Measurements from ENCODE around the gene ORM2. TPM values are rescaled to one million over a fixed set of nuclear protein-coding genes. Genes with fewer than 3 reads are reported as not detected.

ORM2 gene
- polyA plus RNA-seq, 3 donors: 1.1 to 6.3 (median 3.8) TPM

- WGBS, 3 donors: 17 to 20% (median 18%) methylated on average over 12 of the region's 12 CpGs
- H3K27ac ChIP-seq (ENCODE audit: low read depth, low read length): no peak overlapping the region
Observed at GRCh38 chr9:114291064-114291474, 38.6 kb upstream of the ORM2 start.

DNA sequence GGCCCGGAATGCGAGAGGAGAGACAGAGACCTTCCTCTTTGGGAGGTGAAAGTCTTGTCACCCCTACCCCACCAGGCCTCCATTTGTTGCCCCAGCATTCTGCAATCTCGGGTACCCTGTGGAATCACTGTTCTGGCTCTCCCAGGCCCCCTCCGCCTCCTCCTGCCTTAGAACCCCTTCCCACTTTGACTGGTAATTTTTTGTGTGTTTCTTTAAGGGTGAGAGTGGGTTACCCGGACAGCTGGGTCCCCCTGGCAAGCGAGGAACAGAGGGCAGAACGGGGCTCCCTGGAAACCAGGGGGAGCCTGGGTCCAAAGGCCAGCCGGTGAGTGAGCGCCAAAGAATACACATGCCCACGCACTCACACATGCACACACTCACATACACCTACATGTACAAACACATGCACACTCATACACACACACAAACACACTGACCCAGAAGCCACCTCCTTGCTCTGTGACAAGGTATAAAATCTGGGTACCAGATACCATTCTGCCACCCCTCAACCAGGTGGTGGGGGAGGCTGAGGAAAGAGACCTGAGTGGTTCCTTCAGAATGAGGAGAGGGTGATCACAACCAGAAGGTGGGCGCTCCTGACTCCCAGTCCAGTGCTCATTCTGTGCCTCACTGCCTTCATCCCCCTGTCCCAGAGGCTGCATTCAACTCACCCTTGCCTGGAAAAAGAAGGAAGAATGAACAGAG, 37.6 kb upstream of the ORM2 start:
- no peak overlapping the region for H3K27ac ChIP-seq (ENCODE audit: low read depth, low read length)
- whole genome bisulfite sequencing, 3 donors: 86 to 91% (median 89%) methylated on average over 11 of the region's 11 CpGs

- no peak overlapping the region for H3K27ac ChIP-seq (ENCODE audit: low read depth, low read length)
Observed at GRCh38 chr9:114294664-114295063, 35.0 kb upstream of the ORM2 start.

DNA sequence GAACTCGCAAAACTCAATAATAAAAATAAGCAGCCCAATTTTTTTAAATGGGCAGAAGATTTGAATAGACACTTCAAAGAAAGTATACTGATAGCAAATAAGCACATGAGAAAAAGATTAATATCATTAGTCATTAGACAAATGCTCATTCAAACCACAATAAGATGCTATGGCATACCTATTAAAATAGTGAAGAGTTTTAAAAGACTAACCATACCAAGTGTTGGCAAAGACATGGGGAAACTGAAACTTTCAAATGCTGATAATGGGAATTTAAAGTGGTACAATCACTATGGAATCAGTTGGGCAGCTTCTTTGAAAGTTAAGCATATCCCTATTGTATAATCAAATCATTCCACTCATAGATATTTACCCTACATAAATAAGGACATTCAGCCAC, 33.3 kb upstream of the ORM2 start:
- WGBS, 3 donors: 99 to 100% (median 100%) methylated on average over 1 of the region's 1 CpG
- no peak overlapping the region for H3K27ac ChIP-seq (ENCODE audit: low read depth, low read length)

DNA sequence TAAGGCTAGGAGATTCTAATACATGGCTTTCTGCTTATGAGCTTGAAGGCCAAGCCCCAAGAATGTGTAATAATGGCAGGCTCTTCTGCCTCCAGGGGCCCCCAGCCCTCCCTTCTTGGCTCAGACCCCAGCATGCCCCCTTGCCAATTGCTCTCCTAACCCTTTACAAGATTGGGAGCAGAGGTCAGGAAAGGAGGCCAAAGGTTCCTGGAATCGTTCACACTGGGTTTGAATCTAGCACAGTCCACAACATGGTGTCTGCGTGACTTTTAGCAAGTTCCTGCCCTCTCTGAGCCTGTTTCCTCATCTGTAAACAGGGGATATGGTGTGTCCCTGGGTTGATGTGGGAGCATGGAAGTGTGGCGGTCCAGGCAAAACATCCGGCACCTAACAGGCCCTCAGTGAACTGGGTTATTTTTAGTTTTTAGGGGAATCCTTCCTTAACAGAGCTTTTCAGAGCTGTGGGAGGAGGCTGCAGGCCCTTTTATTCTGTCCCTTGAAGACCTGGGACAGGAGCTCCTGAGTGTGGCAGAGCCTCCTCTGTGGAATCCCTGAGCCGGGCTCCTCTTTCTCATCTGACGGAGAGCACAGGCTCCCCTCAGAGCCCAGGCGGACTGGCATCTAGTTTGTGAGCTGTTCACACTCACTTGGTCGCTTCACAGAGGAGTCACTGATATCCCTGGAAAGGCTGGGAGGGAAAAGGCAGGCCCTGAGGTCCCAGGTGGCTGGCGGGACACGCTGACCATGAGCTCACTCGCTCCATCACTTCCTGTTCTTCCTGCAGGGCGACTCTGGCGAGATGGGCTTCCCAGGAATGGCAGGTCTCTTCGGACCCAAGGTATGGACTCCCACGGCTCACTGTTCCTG, 30.1 kb upstream of the ORM2 start:
- no peak overlapping the region for H3K27ac ChIP-seq (ENCODE audit: low read depth, low read length)
- whole genome bisulfite sequencing, 3 donors: 79 to 87% (median 80%) methylated on average over 15 of the region's 15 CpGs

DNA sequence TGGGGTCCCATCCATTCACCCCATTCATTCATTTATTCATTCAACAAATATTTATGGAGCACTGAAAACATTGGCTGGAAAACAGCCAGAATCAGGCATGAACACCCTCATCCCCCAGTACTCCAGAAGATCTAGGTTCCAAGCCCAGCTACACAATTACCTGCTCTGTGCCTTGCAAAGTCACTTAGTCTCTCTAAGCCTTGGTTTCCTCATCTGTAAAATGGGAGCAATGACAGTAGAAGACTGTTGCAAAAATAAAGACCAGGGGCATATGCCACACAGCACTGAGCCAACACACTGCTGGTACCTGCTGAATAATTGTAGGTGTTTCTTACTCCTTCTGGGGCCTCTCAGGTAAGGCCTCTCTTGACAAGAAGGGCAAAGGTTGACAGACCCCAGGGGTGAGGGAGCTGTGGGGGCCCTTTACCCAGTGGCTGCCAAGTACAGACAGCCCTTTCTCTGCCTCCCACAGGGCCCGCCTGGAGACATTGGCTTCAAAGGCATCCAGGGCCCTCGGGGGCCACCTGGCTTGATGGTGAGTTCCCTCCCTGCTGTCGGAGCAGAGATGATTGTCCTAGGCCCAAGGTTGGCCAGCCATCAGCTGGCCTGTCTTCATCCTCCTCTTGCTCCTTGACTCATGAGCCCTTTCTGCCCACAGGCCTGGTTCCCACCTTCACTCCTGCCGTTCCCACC, 29.4 kb upstream of the ORM2 start:
- no peak overlapping the region for H3K27ac ChIP-seq (ENCODE audit: low read depth, low read length)
- WGBS, 3 donors: 94 to 100% (median 97%) methylated on average over 4 of the region's 4 CpGs

DNA sequence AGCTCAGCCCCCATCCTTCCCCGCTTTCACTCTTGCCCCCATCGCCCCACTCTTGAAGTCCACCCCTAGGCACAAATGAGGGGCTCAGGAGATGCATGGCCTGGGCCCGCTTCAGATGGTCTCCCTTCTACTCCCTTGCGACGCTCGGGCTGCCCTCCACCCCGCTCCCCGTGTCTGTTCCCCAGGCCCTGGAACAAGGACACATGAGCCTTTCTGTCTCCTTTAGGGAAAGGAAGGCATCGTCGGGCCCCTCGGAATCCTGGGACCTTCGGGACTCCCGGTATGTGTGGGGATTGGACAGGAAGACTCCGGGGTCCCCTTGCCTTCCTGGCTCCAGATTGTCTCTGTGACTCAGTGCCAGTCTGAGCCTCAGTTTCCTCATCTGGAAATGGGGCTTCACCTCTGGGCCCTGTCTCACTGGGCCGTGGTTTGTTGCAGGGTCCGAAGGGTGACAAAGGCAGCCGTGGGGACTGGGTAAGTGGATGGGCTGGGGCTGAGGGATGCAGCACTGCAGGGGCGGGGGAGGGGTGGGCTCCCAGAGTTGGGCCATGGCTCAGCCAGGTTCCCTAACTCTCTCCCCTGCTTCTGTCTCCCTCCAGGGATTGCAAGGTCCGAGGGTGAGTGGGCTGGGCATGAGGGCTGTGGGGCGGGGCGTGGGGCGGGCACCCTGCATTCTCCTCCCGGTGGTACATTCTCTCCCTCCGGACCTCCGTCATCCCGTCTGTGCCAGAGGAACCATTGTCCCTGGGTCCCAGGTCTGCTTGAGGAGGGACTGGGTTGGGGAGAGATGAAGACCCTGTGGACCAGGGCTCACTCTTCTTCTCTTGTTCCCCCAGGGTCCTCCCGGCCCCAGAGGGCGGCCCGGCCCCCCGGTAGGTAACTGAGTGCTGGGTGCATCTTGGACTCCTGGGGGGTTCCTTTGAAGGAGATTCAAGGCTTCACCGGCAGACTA, 28.5 kb upstream of the ORM2 start:
- 94 to 96% (median 94%) methylated on average over 29 to 31 of the region's 31 CpGs for WGBS, 3 donors
- H3K27ac ChIP-seq (ENCODE audit: low read depth, low read length): no peak overlapping the region

- H3K27ac ChIP-seq (ENCODE audit: low read depth, low read length): no peak overlapping the region
- WGBS, 3 donors: 82 to 87% (median 86%) methylated on average over 15 of the region's 15 CpGs
Observed at GRCh38 chr9:114301798-114302565, 27.7 kb upstream of the ORM2 start.

GRCh38 chr9:114302727-114303126, 26.9 kb upstream of the ORM2 start:
- WGBS, 3 donors: 76 to 86% (median 77%) methylated on average over 6 of the region's 6 CpGs
- no peak overlapping the region for H3K27ac ChIP-seq (ENCODE audit: low read depth, low read length)

DNA sequence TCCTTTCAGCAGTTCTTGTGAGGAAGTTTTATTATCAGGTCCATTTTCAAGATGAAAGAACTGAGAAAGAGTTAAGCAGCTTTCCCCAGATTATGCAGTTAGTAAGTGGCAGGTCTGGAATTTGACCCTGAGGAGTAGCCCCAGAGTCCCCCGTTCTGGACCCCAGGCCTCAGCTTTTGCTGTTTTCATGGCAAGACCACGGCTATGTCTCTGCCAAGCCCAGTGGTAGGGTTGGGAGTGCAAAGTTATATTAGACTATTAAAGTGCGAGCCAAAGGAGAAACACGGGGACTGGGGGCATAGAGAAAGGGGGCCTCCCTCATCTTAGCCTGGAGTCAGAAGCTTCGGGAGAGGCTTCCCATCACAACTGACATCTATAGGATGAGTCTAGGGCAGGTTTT, 26.1 kb upstream of the ORM2 start:
- WGBS, 3 donors: 82 to 90% (median 87%) methylated on average over 5 of the region's 5 CpGs

DNA sequence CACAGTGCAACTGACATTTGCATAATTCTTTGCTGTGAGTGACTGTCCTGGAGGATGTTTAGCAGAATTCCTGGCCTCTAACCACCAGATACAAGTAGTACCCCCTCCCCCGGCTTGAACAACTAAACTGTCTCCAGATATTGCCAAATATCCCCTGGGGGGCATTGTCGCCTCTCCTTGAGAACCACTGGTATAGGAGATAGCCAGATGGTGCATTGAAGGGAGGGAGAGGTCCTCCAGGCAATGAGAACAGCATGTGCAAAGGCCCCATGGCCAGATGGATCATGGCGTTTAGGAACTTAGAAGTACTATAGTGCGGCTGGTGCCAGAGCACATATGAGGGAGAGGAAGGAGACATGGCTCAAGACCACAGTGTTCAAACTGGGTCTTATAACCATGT, 25.7 kb upstream of the ORM2 start:
- H3K27ac ChIP-seq (ENCODE audit: low read depth, low read length): no peak overlapping the region
- WGBS, 3 donors: 84 to 90% (median 88%) methylated on average over 4 of the region's 4 CpGs

More for the DNA sequence above, 26.1 kb upstream of the ORM2 start:
- H3K27ac ChIP-seq (ENCODE audit: low read depth, low read length): no peak overlapping the region

GRCh38 chr9:114304416-114305188, 25.1 kb upstream of the ORM2 start:
- WGBS, 3 donors: 88 to 91% (median 90%) methylated on average over 10 of the region's 10 CpGs

DNA sequence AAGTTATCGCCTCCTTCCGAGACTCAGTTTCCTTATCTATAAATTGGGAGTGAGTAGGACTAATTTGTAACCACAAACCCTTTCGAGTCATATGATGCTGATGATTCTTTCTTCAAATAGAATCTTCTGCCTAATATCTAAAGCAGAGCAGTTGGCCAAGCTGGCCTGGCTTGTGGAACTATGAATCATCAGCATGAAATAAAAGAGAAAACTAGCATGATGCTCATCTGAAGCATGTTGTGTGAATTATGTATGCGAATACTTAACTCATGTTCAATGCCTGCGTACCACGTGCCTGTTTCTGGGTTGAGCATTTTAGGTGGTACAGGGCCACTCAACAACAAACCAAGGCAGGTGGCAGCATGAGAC, 21.8 kb upstream of the ORM2 start:
- WGBS, 3 donors: 85 to 93% (median 90%) methylated on average over 6 of the region's 6 CpGs
- H3K27ac ChIP-seq (ENCODE audit: low read depth, low read length): no peak overlapping the region

More at GRCh38 chr9:114304416-114305188, 25.1 kb upstream of the ORM2 start:
- H3K27ac ChIP-seq (ENCODE audit: low read depth, low read length): no peak overlapping the region

DNA sequence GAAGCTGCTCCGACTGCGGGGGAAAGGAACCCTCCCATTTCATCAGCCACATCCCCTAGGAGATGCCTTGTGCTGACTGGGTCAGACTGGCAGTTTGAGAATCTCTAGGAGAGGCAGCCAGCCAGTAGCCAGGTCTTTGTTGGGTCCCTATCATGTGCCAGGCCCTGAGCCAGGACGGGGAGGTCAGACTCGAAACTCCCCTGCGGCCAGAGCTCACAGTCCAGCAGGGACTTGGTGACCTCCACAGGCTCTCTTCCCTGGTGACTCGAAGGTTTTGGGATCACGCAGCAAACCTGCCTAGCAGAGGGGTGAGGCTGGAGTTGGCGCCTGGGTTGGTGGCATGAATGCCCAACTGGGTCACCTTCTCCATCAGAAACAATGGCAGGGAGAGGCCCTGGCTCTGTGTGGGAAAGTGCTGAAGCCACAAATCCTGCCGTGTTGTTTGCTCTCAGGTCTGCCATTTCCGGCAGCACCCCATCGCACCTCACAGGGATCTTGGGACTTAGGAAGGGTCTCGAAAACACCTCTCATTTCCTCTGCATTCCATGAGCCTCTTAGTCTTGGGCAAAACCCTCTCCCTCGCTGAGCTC, 21.2 kb upstream of the ORM2 start:
- no peak overlapping the region for H3K27ac ChIP-seq (ENCODE audit: low read depth, low read length)
- WGBS, 3 donors: 88 to 96% (median 94%) methylated on average over 13 of the region's 13 CpGs

DNA sequence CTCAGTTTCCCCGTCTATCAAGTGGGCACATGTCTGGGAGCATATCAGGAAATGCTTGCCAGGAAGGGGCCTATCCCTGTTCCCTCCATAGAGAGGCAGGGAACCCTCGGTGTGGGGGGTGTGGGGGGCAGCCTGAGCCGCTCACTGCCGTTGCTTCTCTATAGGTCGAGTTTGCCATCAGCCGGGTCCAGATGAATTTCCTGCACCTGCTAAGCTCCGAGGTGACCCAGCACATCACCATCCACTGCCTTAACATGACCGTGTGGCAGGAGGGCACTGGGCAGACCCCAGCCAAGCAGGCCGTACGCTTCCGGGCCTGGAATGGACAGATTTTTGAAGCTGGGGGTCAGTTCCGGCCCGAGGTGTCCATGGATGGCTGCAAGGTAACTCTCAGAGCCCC, 20.6 kb upstream of the ORM2 start:
- no peak overlapping the region for H3K27ac ChIP-seq (ENCODE audit: low read depth, low read length)
- 91 to 97% (median 94%) methylated on average over 13 of the region's 13 CpGs for WGBS, 3 donors
